ENCODE measurements around the gene IGFL4.

IGFL4 gene

GRCh38 chr19:46060012-46060411 lies 19.2 kb upstream of the IGFL4 start:
- no peak for DNase-seq

- DNase-seq, result no peak
Measured at GRCh38 chr19:46058778-46059177, 18.0 kb upstream of the IGFL4 start.

- DNase-seq, result no peak
Measured at GRCh38 chr19:46056536-46056935, 15.7 kb upstream of the IGFL4 start.

GRCh38 chr19:46052896-46053295 lies 12.1 kb upstream of the IGFL4 start:
- DNase-seq, result no peak

DNA sequence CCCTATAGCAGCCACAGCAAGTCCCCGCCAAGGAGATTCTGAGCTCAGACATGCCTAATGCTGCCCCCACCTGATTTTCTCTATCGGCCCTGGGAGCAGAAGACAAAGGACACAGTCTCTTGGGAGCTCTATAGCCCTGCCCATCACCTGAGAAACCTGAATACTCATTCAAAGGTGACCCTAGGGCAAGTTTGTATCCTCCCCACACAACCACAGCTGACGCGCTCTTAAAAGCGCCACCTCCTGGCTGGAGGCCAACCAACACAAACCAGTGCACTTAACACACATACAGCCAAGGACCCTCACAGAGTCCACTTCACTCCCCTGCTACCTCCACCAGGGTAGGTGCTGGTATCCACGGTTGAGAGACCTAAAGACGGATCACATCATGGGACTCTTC lies 8.8 kb upstream of the IGFL4 start:
- no peak for DNase-seq

DNA sequence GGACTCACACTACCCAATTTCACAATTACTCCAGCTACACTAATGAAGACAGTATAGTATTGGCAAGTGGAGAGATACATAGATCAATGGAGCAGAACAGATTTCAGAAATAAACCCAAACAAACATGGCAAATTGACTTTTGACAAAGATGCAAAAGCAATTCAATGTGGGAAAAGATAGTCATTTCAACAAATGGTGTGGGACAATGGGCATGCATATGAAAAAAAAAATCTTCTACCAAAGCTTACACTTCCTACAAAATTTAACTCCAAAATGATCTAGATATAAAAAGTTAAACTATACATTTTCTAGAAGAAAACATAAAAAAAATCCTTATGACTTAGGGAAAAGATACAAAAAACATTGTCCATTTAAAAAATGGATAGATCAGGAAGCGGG lies 2.7 kb upstream of the IGFL4 start:
- DNase-seq, result no peak

GRCh38 chr19:46042252-46042883 lies 1.6 kb upstream of the IGFL4 start:
- DNase-seq, result no peak

GRCh38 chr19:46040125-46040524 lies 677 bp downstream of the IGFL4 start:
- no peak for DNase-seq

DNA sequence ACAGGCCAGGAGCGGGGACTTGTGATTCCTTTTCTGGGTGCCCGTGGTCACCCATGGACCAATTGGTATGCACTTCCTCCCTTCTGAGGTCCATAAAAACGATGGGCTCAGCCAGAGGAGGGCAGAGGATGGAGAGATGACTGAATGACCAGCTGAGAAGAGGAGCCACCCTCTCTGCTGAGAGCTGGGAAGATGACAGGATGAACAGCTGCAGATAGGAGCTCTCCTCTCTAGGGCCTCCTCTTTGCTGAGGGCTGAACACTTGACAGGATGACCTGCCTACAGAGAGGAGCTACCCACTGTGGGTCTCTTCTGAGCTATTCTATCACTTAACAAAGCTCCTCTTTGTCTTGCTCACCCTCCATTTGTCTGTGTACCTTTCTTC lies 4.1 kb downstream of the IGFL4 start:
- no peak for DNase-seq

GRCh38 chr19:46035986-46036743 lies 4.6 kb downstream of the IGFL4 start:
- DNase-seq, result no peak

DNA sequence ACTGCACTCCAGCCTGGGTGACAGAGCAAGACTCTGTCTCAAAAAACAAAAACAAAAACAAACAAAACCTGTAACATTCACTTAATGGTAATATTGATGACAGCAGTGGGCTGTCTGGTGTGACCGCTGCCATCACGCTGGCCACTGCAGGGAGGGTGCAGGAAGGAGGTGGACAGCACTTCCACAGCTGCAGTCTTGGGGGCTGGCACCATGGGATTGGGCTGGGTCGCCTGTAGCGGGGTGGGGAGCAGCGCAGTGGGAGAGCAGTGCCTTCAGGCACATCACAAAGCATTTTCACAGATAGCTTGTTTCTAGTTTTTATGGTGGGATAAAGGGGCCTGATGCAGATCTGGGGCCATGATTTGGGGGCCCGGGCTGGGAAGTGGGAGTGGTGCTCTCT lies 5.3 kb downstream of the IGFL4 start:
- DNase-seq, result no peak

DNA sequence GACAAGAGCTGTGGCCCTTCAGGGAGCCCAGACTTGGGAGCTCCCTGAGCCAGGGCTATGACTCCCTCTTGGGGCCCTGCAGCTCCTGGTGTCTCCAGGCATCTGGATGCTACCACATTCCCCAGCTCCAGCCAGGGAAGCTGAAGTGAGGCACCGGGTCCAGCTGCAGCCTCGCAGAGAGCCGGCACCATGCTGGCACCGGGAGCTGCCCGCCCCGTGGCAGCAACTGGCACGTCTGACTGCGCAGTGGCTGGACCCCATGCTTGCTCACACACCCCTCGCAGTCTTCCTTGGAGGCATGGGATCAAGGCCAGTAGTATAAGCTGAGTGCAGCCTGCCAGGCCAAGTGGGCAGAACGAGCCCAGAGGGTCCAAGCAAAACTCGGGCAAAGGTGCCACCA lies 7.4 kb downstream of the IGFL4 start:
- DNase-seq, result no peak

- DNase-seq, result no peak
Measured at GRCh38 chr19:46032597-46033025, 8.2 kb downstream of the IGFL4 start.

- no peak for DNase-seq
Measured at GRCh38 chr19:46031781-46032596, 8.8 kb downstream of the IGFL4 start.

GRCh38 chr19:46030812-46031550 lies 9.8 kb downstream of the IGFL4 start:
- DNase-seq, result peak; percentile 52

DNA sequence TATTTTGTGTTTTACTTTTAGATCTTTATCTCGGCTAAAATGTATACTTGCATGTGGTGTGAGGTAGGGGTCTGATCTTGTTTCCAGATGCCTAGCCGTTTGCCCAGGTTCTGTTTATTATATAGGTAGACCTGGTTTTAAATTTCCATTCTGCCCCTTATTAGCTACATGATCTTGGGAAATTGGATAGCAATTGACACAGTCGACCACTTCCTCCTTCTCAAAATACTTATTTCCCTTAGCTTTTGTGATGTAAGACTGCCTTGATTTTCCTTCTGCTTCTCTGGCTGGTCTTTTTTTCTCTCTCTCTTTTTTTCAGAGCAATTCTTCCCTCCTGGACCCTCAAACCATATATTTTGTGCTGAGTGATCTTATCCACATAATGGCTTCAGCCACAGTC lies 15.0 kb downstream of the IGFL4 start:
- no peak for DNase-seq

DNA sequence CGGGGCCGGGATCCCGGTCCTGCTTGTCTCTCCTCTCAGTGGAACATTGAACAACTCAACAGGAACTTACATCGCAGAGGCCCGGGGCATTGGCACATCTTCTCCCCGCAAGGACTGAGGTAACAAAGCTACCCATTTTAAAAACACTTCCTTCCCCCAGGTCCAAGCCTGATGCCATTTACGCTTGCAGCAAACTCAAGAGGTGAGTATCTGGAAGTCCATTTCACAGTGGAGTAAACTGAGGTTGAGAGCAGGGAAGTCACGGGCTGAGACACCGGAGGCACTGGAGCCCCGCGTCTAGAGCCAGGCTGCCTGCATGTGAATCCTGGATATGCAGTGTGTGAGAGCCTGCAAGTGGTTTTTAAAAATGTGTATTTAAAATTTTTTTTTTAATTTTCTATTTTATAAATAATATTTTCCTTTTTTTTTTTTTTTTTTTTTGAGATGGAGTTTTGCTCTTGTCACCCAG lies 17.5 kb downstream of the IGFL4 start:
- no peak for DNase-seq

GRCh38 chr19:46022431-46023310 lies 18.1 kb downstream of the IGFL4 start, which contains the start of gene PGLYRP1:
TSS of gene PGLYRP1 (minus strand) at chr19:46023053. CDS start at chr19:46023021, 32 bp downstream.
- DNase-seq, result no peak

DNA sequence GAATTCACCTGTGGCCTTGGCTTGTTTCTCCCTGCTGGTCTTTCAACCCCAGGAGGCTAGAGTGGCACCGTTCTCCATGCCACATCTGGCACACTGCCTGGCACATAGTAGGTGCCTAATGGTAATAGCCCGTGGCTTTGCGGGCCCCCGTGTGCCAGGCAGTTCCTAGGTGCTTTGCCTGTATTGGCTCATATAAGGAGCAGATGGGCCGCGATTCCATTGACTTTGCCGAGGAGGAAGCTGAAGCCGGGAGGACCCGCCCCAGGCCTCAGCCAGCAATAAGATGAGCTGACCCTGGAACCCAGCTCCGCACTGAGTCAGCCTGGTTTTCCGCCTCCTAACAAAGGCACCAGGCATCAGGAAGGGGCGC lies 18.8 kb downstream of the IGFL4 start:
- DNase-seq, result no peak

DNA sequence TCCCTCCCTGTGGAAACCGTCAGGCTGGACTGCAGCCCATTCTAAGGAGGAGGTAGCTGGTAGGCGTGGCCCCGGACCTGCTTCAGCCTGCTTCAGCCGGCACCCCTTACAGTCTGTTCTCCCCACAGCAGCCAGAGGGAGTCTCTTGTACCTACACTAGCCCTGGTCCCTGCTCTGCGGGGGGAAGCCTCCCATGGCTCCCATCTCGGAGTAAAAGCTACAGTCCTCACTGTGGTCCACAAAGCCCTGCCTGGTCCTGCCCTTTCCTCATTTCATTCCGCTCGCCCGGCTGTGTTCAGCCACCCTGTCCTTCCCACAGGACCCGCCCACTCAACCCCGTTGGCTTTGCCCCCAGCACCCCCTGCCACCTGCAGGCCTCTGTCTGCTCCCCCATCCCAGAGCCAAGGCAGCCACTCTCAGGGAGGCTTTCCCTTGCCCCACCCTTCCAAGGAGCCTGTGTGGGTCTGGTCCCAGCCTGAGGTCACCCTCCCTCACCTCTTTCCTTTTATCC lies 19.2 kb downstream of the IGFL4 start:
- no peak for DNase-seq

DNA sequence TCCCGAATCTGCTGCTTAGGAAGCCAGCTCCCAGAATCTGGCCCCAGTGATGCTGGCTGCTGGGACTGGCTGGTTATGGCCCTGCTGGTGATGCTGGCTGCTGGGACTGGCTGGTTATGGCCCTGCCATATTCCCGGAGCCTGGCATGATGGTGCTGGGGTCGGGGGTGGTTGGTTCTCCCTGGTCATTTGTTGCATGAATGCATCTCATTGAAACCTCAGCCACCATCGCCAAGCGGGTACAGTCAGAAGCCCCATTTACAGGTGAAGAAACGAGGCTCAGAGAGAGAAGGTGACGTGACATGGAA lies 20.0 kb downstream of the IGFL4 start:
- DNase-seq, result no peak

DNA sequence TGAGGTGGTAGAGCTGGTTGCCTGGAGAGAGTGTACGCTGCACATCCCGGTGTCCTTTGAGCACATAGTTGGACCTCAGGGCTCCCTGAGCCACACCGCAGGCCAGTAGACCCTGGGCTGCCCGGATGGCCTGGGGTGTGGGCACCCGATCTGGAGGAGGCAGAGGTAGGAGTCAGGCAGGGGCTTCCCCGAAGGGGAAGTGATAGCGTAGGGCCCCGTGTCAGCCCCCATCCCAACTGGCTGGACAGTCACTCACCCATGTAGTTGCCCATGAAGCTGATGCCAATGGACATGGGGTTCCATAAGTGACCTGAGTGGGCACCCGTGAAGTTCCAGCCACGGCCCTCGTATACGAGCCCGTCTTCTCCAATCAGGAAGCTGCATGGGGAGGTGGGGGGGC lies 21.5 kb downstream of the IGFL4 start:
- DNase-seq, result no peak
